NCI-H2171 (cell line): ENCODE results near the gene PSME2.

Experiments
- DNase-seq: peaks from one replicate; lab custom pipeline; 2025; lab: John Stamatoyannopoulos, UW

Gene PSME2

DNA sequence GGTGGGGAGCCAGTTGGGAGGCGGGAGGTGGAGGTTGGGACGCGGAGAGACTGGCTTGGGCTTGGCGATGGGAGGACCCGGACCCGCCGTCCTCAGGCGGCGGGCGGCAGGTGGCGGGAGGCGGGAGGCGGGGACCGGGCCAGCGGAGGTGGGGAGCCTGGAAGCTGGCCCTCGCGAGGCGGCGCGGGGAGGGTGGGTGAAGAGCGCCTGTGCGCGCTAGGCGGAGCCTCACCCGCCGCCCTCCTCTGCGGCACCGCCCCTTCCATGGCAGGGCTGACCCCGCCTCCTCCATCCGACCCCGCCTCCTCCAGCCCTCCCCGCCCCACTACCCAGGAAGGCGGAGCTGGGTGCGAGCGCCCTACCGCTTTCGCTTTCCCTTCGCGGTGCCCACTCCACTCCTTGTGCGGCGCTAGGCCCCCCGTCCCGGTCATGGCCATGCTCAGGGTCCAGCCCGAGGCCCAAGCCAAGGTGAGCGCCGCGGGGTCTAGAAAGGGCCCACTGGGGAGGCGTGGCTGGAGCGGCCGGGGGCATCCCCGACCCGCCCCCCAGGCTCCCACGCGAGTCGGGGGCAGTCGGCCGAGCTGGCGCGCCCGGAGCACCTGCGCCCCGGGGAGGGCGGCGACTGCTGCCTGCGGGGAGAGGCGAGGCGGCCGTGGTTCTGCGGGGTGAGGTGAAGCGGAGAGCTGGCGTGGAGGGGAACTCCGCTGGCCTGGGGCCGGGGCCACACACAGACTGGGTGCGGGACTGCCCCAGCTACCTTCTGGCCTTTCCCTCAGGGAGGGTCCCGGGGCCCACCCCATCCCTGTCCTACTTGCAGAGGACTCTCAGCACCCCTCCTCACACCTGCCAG is 10.4 kb downstream of the PSME2 start, which contains the start of gene PSME1:
PSME1 (plus strand) TSS at position 361 of the 850 bp plus-strand sequence; CDS start at position 430, 69 bp downstream.
- peak; percentile 97 for DNase-seq

DNA sequence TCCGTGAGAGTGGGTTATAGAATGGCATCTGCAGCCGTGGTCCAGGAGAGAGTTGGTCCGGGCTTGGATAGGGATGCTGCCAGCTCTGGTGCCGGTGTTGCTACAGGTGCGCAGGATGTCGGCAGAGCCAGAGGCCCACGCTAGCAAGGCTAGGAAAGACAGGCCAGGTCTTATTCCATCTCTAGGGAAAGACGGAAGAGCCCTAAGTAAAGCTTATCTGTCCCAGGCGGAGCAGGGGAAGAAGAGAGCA is 10.9 kb downstream of the PSME2 start:
- DNase-seq = no peak

DNA sequence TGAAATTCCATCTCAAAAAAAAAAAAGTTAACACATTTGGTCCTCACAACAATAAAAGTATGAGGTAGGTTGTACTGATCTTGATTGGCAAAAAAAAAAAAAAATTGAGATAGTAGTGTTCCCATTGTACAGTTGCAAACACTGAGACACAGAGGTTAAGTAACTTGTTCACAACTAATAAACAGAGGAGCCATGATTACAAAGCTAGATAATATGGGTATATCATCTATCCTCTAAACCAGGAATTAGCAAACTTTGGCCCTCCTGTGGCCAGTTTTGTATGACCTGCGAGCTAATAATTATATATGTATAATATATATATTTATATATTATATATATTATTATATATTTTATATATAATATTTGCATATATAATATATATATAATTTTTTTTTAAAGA is 12.7 kb downstream of the PSME2 start:
- DNase-seq = no peak

DNA sequence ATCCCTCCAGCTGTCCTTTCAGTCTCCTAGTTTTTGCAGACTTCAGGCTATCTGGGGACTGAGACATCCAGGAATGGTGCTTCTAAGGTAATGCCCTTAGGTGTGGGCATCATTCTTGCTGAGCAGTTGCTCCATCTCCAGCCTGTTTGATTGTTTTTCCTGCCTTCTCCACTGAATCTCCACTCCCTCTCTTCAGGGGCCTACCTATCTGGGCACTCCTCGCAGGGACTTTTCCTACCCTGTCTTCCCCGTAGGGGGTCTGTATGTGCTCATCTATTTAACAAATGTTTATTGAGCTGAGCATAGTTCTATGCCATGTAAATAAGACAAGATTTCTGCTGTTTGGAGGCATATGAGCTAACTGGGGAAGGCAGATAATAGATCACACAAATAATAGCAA is 13.4 kb downstream of the PSME2 start:
- no peak for DNase-seq

DNA sequence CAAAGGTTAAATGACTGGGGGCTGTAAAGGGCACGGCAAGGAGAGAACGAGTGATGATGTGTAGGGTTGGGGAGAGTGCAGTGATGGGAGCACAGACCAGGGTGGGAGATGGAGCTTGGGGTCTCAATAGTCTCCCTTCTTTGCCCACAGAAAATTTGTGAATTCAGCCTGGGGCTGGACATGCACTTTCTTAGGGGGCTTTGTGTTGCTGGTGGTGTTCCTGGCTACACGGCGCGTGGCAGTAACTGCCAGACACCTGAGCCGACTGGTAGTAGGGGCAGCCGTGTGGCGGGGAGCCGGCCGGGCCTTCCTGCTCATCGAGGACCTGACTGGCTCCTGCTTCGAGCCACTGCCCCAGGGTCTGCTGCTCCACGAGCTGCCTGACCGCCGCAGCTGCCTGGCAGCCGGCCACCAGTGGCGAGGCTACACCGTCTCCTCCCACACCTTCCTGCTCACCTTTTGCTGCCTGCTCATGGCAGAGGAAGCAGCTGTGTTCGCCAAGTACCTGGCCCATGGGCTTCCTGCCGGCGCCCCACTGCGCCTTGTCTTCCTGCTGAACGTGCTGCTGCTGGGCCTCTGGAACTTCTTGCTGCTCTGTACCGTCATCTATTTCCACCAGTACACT is 14.2 kb downstream of the PSME2 start:
- DNase-seq = no peak

DNA sequence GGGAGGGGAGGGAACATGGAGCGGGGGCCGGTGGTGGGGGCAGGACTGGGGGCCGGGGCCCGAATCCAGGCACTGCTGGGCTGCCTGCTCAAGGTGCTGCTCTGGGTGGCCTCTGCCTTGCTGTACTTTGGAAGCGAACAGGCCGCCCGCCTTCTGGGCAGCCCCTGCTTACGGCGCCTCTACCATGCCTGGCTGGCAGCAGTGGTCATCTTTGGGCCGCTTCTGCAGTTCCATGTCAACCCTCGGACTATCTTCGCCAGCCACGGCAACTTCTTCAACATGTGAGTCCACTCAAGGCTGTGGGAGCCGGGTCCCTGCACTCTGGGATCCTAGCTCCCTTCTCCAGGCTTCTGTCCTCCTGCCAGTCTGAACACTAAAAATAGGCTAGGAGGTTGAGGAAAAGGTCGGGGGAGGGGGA is 14.9 kb downstream of the PSME2 start:
- no peak for DNase-seq

DNA sequence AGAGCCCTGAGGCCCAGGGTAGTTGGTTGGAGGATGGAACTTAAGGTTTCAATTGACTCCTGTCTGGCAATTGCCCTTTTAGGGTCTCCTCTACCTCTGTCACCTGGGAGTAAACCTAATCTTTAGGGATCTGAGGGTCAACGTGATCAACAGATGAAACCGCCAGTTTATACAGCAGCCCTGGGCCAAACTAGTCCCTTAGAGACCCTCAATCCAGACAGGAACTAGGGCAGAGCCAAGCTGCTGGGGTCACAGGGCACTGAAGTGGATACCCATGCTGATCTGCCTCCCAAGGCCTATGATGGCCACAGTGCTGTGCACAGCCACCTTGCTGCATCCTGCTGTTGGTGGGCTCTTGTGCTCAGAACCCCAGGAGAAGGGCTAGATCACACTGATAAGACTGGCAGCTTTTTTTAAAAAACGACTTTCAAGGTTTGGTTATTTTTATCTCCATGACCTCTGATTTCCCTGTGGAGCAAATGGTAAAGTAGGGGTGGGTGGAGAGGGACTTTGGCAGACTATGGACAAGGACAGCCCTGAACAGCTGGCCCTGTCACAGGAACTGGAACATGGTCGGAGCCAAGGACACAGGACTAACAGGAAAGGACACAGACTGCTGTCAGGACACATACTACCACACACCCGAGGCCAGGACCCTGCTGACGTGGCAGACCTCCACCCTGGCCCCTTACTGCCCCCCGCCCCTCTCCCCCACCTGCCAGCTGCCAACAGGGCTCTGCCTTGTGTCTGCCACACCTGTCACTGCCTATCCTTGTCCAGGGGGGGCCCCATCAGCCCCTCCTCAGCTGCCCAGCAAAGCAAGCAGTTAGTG is 15.5 kb downstream of the PSME2 start:
- DNase-seq = no peak

DNA sequence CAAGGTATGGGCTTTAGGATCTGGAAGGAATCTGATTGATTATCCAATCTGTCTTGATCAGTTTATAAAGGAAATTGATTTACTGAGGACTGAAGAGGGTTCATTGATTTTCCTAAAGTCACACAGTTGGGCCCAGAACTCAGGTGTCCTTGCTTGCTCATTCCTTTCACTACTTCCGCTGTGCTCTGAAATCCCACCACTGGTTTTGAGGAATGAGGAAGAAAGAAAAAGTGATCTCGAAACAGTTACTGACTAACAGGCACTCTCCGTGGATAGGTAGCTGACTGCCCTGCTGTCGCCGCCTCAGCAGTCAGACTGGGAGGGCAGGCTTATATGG is 16.1 kb downstream of the PSME2 start, which contains the start of gene FITM1:
FITM1 (plus strand) TSS at position 280 of the 337 bp plus-strand sequence. CDS start 905 bp downstream, outside the sequence.
- no peak for DNase-seq

DNA sequence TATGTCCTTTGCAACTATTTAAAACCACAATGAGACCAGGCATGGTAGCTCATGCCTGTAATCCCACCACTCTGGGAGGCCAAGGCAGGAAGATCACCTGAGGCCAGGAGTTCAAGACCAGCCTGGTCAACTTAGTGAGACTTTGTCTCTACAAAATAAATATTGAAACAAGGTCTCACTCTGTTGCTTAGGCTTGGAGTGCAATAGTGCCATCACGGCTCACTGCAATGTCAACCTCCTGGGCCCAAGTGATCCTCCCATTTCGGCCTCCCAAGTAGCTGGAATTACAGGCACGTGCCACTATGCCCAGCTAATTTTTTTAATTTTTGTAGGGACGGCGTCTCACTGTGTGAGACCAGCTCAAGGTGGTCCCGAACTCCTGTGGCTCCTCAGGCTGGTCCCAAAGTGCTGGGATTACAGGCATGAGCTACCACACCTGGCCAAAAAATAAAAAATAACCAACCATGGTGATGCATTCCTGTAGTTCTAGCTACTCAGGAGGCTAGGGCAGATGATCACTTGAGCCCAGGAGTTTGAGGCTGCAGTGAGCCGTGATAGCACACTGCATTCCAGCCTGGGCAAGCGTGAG is 16.9 kb downstream of the PSME2 start:
- no peak for DNase-seq

DNA sequence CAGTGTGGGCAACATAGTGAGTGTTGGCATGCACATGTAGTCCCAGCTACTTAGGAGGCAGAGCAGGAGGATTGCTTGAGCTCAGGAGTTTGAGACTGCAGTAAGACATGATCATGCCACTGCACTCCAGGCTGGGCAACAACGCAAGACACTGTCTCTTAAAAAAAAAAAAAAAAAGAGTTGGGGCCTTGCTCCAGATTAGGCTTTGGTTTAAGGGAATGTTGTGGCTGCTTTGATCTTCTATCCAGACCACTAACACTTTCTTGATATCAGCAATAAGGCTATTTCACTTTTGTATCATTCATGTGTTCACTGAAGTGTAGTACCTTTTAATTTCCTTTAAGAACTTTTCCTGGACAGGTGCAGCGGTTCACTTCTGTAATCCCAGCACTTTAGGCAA is 18.7 kb downstream of the PSME2 start:
- DNase-seq = no peak

DNA sequence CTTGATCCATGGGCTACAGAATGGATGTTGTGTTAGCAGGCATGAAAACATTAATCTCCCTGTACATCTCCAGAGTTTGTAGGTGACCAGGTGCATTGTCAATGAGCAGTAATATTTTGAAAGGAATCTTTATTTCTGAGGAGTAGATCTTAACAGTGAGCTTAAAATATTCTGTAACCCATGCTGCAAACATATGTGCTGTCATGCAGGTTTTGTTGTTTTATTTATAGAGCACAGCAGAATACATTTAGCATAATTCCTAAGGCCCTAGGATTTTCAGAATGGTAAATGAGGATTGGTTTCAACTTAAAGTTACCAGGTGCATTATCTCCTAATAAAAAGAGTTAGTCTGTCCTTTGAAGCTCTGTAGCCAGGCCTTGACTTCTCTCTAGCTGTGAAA is 19.5 kb downstream of the PSME2 start:
- DNase-seq = no peak

DNA sequence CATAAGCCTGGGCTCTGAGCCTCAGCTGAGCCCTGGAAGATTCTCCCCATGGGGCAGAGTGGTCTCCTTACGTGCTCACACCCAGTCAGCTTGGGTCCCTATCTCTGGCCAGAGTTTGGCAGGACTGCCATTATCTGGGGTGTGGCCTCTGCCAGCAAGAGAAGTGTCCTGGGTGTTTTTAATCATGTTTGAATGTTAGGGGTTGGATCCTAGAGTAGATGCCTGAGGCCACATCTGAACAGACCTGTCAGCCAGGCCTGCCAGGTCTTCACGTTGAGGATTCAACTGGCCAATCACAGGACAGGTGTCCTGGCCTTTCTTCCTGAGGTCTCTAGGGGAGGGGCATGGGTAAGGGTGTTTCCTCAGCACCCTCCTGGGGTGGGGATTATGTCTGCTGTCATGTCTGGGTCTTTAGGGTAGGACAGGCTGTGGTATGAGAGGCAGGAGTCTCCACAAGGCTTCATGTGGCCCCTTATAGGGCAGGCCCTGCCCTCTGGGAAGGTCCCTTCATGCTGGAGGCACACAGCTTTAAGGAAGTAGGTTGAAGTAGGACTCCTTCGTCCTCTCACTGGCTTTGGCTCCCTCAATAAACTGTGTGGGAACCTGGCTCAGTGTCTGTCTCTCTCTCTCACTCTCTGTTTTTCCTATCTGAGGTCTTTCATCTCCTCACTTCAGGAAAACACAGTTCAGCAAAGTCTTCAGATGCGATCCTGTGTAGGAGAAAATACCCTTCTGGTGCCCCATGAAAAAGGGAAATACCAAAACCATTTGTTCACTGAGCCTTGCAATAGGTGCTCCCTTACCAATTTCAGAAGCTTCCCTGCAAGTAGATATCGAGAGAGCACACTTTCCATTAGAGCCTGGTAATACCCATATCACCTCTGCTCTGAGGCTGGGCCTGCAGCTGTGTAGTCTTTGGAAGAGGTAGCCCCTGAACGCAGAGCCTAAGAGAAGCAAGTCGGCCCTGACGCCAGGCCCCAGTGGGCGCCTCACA is 22.7 kb downstream of the PSME2 start:
- DNase-seq = no peak

DNA sequence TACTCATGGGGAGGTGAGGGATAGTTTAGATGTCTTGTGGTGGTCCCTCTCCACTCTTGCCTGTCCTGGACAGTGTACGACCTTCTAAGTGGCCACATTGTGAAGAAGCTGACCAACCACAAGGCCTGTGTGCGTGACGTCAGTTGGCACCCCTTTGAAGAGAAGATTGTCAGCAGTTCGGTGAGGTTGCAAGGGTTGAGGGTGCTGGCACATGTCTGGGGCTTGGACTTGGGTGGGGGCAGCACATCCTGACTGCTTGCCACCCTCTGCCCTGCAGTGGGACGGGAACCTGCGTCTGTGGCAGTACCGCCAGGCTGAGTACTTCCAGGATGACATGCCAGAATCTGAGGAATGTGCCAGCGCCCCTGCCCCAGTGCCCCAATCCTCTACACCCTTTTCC is 23.5 kb downstream of the PSME2 start:
- no peak for DNase-seq

DNA sequence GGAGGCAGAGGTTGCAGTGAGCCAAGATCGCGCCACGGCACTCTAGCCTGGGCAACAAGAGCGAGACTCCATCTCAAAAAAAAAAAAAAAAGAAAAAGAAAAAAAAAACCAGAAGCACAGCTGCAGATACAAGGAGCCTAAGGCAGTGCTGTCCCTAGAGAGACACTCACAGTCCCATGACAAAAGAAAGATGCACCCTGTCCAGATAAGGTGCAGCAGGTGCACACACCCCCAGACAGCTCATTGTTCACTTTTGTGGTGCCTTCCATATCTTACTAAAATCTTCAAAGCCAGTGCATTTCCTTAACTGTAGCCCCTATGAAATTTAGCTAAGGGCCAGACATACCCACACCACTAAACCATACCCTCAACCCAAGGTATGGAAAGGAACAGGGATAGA is 24.0 kb downstream of the PSME2 start:
- DNase-seq = no peak

DNA sequence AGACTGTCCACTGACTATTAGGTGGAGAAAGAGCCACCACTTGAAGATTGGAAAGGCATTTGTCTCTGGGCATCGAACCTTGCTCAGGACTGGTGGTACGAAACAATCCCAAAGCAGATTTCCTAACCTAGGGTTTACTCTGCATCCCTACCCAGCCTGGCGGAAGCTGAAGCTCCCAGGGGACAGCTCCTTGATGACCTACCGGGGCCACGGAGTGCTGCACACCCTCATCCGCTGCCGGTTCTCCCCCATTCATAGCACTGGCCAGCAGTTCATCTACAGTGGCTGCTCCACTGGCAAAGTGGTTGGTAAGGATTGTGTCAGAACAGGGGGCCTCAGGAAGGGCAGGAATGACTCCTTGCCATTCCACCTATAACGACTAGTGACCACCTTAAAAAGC is 25.2 kb downstream of the PSME2 start:
- DNase-seq = no peak

DNA sequence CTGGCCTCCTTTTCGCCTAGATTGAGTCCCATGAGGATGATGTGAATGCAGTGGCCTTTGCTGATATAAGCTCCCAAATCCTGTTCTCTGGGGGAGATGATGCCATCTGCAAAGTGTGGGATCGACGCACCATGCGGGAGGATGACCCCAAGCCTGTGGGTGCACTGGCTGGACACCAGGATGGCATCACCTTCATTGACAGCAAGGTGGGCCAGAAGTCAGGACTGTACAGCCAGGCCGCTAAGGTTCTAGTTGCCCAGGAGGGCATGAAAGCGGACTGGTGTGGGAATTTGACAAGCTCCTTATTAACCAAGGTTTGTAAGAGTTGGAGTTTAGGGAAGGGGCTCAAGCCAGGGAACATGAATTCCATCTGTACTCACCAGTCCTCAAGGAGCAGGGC is 26.7 kb downstream of the PSME2 start:
- no peak for DNase-seq

DNA sequence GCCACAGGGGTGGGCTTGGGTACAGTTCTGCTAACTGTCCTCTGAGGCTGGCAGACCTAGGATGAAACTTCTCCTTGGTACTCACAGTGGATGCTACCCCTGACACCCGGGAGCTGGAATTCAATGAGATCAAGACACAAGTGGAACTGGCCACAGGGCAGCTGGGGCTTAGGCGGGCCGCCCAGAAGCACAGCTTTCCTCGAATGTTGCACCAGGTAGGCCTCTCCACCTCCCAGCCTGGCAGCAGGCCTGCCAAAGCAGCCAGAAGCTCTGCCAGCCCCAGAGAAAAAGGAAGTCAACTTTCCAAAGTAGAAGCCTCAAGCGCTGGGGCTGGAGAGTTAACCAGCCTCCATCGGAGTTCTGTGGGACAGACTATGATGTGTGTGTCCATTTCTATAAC is 29.2 kb downstream of the PSME2 start:
- no peak for DNase-seq

DNA sequence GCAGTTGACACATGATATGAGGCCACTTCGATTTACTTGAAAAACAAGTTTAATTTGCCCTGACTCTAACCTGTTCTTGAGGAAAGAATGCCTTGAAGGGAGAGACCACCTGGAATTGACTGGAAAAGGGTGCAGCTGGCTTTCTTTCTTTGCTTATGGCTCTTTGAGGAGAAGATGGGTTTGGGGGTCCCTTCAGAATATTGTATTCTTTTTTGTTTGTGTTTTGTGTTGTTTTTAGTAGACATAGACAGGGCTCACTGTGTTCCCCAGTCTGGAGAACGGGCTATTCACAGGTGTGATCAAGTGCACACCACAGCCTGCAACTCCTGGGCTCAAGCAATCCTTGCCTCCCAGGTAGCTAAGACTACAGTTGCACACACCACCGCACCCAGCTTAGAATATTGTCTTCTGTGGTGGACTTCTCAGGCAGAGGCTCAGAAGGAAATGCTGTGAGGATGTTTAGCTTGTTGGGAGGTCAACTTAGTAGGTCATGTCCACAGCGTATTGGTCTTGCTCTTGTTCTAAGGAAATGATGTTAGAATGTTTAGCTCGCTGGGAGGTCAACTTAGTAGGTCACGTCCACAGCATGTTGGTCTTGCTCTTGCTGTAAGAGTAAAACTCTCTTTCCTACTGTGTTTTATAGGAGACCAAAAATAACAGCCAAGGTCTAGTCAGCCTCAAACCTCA is 30.1 kb downstream of the PSME2 start:
- no peak for DNase-seq

DNA sequence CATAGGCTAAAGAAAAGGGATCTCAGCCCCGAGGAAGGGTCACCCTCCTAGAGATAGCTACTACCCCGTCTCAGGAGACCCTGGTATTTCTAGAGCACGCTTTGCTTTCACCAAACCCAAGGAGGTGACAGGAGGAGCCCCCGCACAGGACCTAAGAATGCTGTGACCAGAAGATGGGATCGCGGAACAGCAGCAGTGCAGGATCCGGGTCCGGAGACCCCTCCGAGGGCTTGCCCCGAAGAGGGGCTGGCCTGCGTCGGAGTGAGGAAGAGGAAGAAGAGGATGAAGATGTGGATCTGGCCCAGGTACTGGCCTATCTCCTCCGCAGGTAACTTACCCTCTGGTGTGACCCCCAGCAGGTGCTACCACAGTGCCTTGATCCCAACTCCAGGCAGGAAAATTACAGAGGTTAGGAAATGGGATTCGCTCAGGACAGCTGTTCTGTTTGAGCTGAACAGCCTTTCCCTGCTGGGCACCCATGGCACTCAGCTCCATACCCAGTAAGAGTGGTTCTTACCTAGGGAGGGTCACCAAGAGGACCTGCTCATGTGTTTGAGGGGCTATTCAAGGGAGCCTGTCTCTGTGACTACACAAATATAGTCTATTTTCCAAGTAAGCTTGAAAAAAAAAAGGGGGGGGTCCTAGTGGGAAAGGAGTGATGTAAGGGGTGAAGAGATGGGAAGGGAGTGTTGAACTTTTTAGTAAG is 30.8 kb downstream of the PSME2 start:
- DNase-seq = no peak
